Dendritic cell treated with granulocyte-macrophage colony-stimulating factor and Interleukin-4, amounts not matched to agents 40 ng/mL and 50 ng/mL, for 4 days (primary cell): ENCODE measurements around the gene TUT4.
A peak's percentile ranks its signal among the peaks of the same experiment; 100 is the strongest.

ENCODE experiments used
- H3K27ac Mint-ChIP-seq: one replicate; pipeline ENCODE4 v1.8.0; 2022; ENCODE audit warnings: mild to moderate bottlenecking, mixed read lengths
- H3K27me3 Mint-ChIP-seq: one replicate; pipeline ENCODE4 v1.8.0; 2022; ENCODE audit warnings: mild to moderate bottlenecking, mixed read lengths
- H3K36me3 Mint-ChIP-seq: one replicate; pipeline ENCODE4 v1.8.0; 2022; ENCODE audit warnings: low read depth, mixed read lengths
- H3K4me1 Mint-ChIP-seq: one replicate; pipeline ENCODE4 v1.8.0; 2022; ENCODE audit warnings: low read depth, mixed read lengths
- H3K4me3 Mint-ChIP-seq: one replicate; pipeline ENCODE4 v1.8.0; 2022; ENCODE audit warnings: mild to moderate bottlenecking, moderate library complexity, mixed read lengths
- H3K9me3 Mint-ChIP-seq: one replicate; pipeline ENCODE4 v1.8.0; 2022; ENCODE audit warnings: mixed read lengths
- intact Hi-C: fragments of 100-400 bp; cut with micrococcal nuclease; formaldehyde crosslinking; loops from one replicate; pipeline ENCODE4 v1.15.0; 2022

Gene TUT4

GRCh38 chr1:52533713-52534112 lies 19.2 kb downstream of the TUT4 start:
- Mint-ChIP-seq H3K27me3 (no peaks in the 10 kb centered on the region), H3K4me3 (no peak overlapping the region), H3K9me3 (no peaks in the 10 kb centered on the region), H3K4me1 (peaks cover 42% of the 10 kb centered on the region), H3K27ac (no peak overlapping the region), H3K36me3 (peaks cover 4% of the 10 kb centered on the region)
- intact Hi-C loops: no loop called here

- intact Hi-C loops: no loop called here
- Mint-ChIP-seq H3K27me3 (no peaks in the 10 kb centered on the region), H3K27ac (no peak overlapping the region), H3K4me3 (no peak overlapping the region), H3K4me1 (peaks cover 42% of the 10 kb centered on the region), H3K9me3 (no peaks in the 10 kb centered on the region), H3K36me3 (peaks cover 4% of the 10 kb centered on the region)
Observed at GRCh38 chr1:52532731-52533327, 20.1 kb downstream of the TUT4 start.

DNA sequence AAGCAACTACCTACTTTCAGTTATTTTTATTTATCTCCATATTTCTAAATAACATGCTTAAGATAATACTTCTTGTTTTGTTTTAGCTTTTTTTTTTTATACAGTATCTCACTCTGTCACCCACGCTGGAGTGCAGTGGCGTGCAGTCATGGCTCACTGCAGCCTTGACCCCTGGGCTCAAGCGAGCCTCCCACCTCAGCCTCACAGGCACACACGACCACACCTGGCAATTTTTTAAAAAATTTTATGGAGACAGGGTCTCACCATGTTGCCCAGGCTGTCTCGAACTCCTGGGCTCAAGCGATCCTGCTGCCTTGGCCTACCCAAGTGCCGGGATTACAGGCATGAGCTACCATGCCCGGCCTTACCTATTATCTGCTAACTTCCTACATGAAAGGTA lies 20.6 kb downstream of the TUT4 start:
- no peak overlapping the region for H3K27ac Mint-ChIP-seq
- no peak overlapping the region for H3K4me3 Mint-ChIP-seq
- no peaks in the 10 kb centered on the region for H3K27me3 Mint-ChIP-seq
- peaks cover under 1% of the 10 kb centered on the region for H3K36me3 Mint-ChIP-seq
- intact Hi-C loops: no loop called here
- H3K9me3 Mint-ChIP-seq: no peaks in the 10 kb centered on the region
- H3K4me1 Mint-ChIP-seq: peaks cover 42% of the 10 kb centered on the region

- no peaks in the 10 kb centered on the region for H3K36me3 Mint-ChIP-seq
- H3K27ac Mint-ChIP-seq: peak overlapping the region; percentile 31
- intact Hi-C loops: no loop called here
- H3K9me3 Mint-ChIP-seq: no peaks in the 10 kb centered on the region
- H3K4me3 Mint-ChIP-seq: no peak overlapping the region
- H3K4me1 Mint-ChIP-seq: peaks cover 42% of the 10 kb centered on the region
- H3K27me3 Mint-ChIP-seq: no peaks in the 10 kb centered on the region
Observed at GRCh38 chr1:52531249-52531872, 21.5 kb downstream of the TUT4 start.

- Mint-ChIP-seq H3K9me3 (no peaks in the 10 kb centered on the region), H3K4me1 (peaks cover 42% of the 10 kb centered on the region), H3K27ac (no peak overlapping the region), H3K27me3 (no peaks in the 10 kb centered on the region), H3K4me3 (no peak overlapping the region), H3K36me3 (peaks cover 6% of the 10 kb centered on the region)
- intact Hi-C loops: no loop called here
Observed at GRCh38 chr1:52530563-52531144, 22.2 kb downstream of the TUT4 start.

GRCh38 chr1:52523376-52523775 lies 29.5 kb downstream of the TUT4 start:
- Mint-ChIP-seq H3K27me3 (no peaks in the 10 kb centered on the region), H3K36me3 (peaks cover 18% of the 10 kb centered on the region), H3K9me3 (no peaks in the 10 kb centered on the region), H3K27ac (no peak overlapping the region), H3K4me1 (no peaks in the 10 kb centered on the region), H3K4me3 (no peak overlapping the region)
- intact Hi-C loops: no loop called here

DNA sequence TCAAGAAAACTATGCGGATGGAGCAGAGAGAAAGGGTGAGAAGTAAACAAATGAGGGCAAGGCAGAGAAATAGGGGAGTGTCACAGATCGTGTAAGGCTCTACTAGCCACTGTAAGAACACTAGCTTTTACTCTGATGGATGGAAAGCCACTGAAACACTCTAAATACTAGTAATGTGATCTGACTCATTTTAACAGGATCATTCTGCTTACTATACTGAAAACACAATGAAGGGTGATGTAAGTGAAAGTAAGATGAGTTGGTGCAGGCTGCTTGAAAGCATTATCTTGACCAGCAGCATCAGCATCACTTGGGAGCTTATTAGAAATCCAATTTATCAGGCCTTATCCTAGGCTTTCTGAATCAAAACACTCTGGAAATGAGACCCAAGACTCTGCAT lies 32.7 kb downstream of the TUT4 start:
- intact Hi-C loops: no loop called here
- no peak overlapping the region for H3K27ac Mint-ChIP-seq

GRCh38 chr1:52518962-52519361 lies 33.9 kb downstream of the TUT4 start:
- intact Hi-C loops: no loop called here
- Mint-ChIP-seq H3K4me1 (no peaks in the 10 kb centered on the region), H3K27me3 (no peaks in the 10 kb centered on the region), H3K36me3 (peaks cover 13% of the 10 kb centered on the region), H3K9me3 (no peaks in the 10 kb centered on the region), H3K27ac (no peak overlapping the region), H3K4me3 (no peak overlapping the region)

More for the DNA sequence above, 32.7 kb downstream of the TUT4 start:
- Mint-ChIP-seq H3K27me3 (no peaks in the 10 kb centered on the region), H3K4me3 (no peak overlapping the region), H3K4me1 (no peaks in the 10 kb centered on the region), H3K36me3 (peaks cover 13% of the 10 kb centered on the region), H3K9me3 (no peaks in the 10 kb centered on the region)

GRCh38 chr1:52511851-52512615 lies 40.9 kb downstream of the TUT4 start:
- no peaks in the 10 kb centered on the region for H3K4me1 Mint-ChIP-seq
- H3K9me3 Mint-ChIP-seq: no peaks in the 10 kb centered on the region
- peaks cover 19% of the 10 kb centered on the region for H3K36me3 Mint-ChIP-seq
- H3K27me3 Mint-ChIP-seq: no peaks in the 10 kb centered on the region
- no peak overlapping the region for H3K27ac Mint-ChIP-seq
- intact Hi-C loops: no loop called here
- H3K4me3 Mint-ChIP-seq: no peak overlapping the region

- intact Hi-C loops: no loop called here
- no peak overlapping the region for H3K4me3 Mint-ChIP-seq
- no peaks in the 10 kb centered on the region for H3K27me3 Mint-ChIP-seq
- no peak overlapping the region for H3K27ac Mint-ChIP-seq
- peaks cover 24% of the 10 kb centered on the region for H3K36me3 Mint-ChIP-seq
- H3K9me3 Mint-ChIP-seq: no peaks in the 10 kb centered on the region
- no peaks in the 10 kb centered on the region for H3K4me1 Mint-ChIP-seq
Observed at GRCh38 chr1:52511439-52511838, 41.5 kb downstream of the TUT4 start.

DNA sequence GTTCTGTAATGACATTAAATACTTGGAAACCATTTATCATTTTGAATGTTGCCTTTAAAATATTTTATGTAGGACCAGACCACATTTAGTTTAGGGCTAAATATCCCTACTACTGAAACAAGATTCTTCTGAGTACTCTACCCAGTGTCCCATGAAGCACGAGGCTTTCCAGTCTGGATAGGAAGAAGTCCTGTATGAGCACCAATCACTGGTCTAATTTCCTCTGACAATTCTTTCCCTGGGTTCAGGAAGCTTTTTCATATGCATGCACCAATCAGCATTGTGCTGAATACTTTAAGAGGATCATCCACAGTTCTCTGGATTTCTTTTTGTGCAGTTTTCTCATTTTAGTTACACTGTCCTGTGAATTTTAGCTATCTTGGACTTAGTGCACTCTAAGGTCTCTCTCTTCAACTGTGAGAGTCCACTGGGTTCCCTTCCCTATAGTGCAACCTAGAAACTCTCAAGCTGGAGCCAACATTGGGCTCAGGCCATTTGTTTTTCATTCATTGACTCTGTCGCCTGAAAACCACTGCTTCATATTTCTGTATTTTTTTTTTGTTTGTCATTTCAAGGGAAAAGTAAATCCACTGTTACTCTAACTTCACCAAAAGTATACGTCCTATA lies 45.9 kb downstream of the TUT4 start:
- H3K4me3 Mint-ChIP-seq: no peak overlapping the region
- H3K36me3 Mint-ChIP-seq: peaks cover 24% of the 10 kb centered on the region
- no peaks in the 10 kb centered on the region for H3K9me3 Mint-ChIP-seq
- no peaks in the 10 kb centered on the region for H3K27me3 Mint-ChIP-seq
- intact Hi-C loops: no loop called here
- H3K27ac Mint-ChIP-seq: no peak overlapping the region
- no peaks in the 10 kb centered on the region for H3K4me1 Mint-ChIP-seq

DNA sequence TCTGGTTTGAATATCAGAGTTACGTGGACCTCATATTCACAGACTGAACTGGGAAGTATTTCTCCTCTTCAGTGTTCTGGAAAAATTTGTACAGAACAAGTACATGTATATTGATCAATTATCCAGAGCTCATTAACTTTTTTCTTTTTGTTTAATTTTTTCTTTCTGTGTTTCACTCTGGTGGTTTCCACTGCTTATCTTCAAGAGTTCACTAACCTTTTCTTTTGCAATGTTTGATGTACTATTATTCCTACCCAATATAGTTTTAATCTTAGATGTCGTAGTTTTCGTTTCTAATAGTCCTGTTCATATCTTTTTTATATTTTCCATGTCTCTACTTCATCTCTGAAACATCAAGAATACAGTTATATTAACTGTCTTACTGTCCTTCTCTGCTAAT lies 46.5 kb downstream of the TUT4 start:
- peaks cover 24% of the 10 kb centered on the region for H3K36me3 Mint-ChIP-seq
- no peaks in the 10 kb centered on the region for H3K9me3 Mint-ChIP-seq
- no peak overlapping the region for H3K4me3 Mint-ChIP-seq
- no peak overlapping the region for H3K27ac Mint-ChIP-seq
- H3K4me1 Mint-ChIP-seq: no peaks in the 10 kb centered on the region
- no peaks in the 10 kb centered on the region for H3K27me3 Mint-ChIP-seq
- intact Hi-C loops: no loop called here

- peaks cover 24% of the 10 kb centered on the region for H3K36me3 Mint-ChIP-seq
- intact Hi-C loops: no loop called here
- H3K27me3 Mint-ChIP-seq: no peaks in the 10 kb centered on the region
- H3K27ac Mint-ChIP-seq: no peak overlapping the region
- no peak overlapping the region for H3K4me3 Mint-ChIP-seq
- H3K4me1 Mint-ChIP-seq: no peaks in the 10 kb centered on the region
- no peaks in the 10 kb centered on the region for H3K9me3 Mint-ChIP-seq
Observed at GRCh38 chr1:52504720-52505119, 48.2 kb downstream of the TUT4 start.

DNA sequence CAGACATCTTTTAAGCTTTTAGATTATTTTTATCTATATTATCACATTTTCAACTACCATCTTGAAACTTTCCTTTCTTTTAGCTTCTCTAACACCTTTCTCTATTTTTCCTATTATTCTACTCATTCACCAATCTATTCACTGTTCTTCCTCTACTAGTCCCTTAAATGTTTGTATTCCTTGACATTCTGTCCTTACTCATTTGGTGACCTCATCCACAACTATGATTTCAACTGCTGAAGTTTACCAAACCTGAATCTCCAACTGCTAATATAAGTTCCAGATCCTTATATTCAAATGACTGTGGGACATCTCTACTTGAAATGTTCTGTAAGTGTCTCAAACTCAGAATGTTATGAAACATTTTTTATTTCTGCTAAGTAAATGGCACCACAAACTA lies 49.2 kb downstream of the TUT4 start:
- no peak overlapping the region for H3K4me3 Mint-ChIP-seq
- no peaks in the 10 kb centered on the region for H3K27me3 Mint-ChIP-seq
- intact Hi-C loops: no loop called here
- no peaks in the 10 kb centered on the region for H3K9me3 Mint-ChIP-seq
- H3K36me3 Mint-ChIP-seq: peaks cover 19% of the 10 kb centered on the region
- no peak overlapping the region for H3K27ac Mint-ChIP-seq
- H3K4me1 Mint-ChIP-seq: no peaks in the 10 kb centered on the region
